CD4-positive, alpha-beta T cell treated with Interleukin-21 for 1 hour (primary cell): ENCODE results near the gene C20orf141.
"Not testable (repeated sequence)": the region's sequence is repeated elsewhere in the genome, so short reads cannot be mapped to it uniquely, and the experiment has no call there.

ENCODE experiments used
- DNase-seq: peaks from one replicate; pipeline ENCODE4 v3.0.0-alpha.2; 2020

Gene C20orf141

DNA sequence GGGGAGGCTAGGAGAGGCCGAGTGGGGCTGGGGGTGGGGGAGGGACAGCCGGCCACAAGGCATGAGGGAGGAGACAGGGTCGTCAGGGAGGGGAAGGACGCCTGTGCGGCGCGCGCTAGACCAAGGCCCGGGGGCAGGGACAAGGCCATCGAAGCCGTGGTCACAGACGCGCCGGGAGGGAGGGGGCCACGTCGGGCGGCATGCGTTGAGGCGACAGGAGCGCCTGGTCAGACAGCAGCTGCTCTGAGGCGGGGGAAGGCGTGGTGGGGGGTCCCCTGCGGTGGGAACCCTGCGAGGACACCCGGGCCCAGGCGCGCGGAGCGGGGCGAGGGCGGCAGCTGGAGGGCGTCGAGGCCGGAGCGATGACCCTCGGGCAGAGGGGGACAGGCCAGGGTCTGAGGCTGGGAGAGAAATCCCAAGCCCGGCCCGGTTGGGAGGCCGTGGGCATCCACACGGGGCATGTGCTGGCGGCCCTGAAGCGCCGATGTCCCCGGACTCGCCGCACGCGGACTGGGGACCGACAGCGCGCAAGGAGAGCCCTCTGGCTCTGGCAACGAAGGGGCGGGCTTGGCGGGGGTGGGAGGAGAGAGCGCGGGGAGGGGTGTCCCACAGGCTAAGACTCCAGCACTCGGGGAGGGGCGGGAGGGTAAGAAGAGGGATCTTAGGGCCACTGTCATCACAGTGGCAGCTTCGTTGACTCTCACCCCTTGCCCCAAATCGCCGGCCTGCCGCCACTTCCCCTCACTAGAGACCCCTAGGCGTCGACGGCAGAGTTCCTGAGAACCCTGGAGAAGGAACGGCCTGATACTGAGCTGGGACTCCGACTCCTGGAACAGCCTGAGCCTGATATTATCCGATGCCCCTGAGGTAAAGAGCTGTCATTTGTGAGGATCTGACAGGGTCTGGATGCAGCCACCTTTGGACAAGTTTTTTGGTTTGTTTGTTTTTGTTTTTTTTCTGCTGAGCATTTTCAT is 6.4 kb downstream of the C20orf141 start:
- DNase-seq: no peak

DNA sequence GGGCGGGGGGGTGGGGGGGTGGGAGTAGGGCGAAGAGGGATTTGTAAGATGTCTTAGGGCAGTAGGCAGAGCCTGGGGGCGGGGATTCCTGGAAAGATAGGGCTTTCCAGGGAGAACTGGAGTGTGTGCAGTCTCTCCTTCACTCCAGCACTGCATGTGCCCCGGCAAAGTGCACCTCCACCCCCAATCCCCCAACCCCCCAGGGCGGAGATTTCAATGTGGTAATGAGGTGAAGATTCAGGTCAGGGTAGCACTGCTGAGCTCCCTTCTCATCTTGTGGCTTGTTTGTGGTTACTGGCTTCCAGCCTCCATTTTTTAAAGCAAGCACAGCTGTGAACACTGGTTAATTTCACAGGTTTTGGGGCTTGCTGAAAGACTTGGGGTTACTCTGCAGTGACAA is 7.3 kb downstream of the C20orf141 start:
- DNase-seq: peak; percentile 65

DNA sequence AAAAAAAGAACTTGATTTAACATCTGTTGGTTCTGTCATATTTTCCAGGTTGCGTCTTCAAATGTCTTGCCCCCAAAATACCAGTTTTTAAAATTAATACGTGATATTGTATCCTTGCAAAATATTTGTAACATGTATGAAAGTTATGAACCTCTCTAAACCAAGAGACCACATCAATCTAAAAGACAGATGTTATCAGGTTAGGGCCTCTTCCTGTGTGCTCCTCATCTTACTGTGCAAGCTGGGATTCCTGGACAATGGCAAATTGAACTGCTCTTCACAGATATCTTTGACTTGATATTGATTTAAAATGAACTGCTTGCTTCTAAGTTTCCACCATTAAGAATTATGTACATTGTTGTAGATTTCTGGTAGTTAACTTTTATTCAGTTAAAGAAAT is 11.0 kb downstream of the C20orf141 start:
- peak; percentile 13 for DNase-seq

DNA sequence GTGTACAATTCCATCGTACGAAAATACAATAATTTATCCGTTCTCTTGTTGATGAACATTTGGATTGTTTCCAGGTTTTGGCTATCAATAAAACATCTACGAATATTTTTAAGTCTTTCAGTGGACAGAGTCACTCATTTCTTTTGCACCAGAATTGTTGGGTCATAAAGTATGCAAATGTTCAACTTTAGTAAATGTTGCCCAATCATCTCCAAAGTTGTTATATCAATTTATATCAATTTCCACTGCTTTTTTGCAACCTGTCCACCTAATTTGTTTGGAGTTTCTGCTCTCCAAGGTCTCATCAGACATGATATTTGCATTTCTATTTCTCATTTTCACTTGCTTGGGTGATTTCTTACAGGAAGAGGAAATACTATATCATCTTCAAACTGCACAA is 11.9 kb downstream of the C20orf141 start:
- no peak for DNase-seq

- DNase-seq: no peak
Observed at GRCh38 chr20:2829376-2829775, 14.6 kb downstream of the C20orf141 start.

DNA sequence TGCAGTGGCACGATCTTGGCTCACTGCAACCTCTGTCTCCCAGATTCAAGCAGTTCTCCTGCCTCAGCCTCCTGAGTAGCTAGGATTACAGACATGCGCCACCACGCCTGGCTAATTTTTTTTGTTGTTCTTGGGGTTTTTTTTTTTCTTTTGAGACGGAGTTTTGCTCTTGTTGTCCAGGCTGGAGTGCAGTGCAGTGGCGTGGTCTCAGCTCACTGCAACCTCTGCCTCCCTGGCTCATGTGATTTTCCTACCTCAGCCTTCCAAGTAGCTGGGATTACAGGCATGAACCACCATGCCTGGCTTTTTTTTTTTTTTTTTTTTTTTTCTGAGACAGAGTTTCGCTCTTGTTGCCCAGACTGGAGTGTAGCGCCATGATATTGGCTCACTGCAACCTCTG is 16.4 kb downstream of the C20orf141 start:
- not testable (repeated sequence) for DNase-seq

DNA sequence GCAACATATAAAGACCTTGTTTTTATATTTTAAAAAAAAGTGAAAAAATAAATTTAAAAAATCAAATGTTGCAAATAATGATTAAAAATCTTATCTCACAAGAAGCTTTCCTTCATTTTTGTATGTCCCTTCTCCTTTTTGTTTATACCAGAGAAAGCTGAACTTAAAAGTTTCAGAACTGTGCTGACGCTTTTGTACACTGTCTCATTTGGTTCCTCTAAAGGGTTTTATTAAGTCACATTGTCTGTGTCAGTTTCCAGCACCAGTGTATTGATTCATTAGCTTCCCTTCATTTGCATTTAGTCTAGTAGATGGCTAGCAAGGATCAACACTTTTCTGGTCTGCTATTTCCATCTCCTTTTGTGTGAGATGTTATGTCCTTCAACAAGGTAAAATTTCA is 19.0 kb downstream of the C20orf141 start:
- no peak for DNase-seq

DNA sequence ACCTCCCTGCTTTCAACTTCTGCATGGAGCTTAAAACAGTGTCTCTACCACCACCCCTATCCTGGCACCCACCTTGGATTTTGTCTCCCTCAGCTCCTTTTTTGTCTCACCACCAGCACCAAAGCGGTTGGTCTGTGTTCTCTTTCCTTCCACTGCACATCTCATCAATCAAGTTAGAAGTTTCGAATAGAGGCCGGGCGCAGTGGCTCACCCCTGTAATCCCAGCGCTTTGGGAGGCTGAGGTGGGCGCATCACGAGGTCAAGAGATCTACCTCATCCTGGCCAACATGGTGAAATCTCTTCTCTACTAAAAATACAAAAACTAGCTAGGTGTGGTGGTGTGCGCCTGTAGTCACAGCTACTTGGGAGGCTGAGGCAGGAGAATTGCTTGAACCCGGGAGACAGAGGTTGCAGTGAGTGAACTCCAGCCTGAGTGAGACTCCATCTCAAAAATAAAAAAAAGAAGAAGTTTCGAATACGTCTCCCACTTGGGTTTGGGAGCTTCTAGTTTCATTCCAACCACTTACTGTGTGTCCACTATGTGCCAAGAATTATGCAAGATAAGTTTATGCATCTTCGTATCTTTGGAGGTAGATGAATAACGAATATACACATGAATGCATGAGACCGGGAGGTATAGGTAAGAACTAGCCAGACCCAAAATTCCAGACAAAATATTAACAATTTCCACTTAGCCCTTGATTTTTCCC is 19.8 kb downstream of the C20orf141 start:
- DNase-seq: no peak

- no peak for DNase-seq
Observed at GRCh38 chr20:2835331-2835796, 20.6 kb downstream of the C20orf141 start.

GRCh38 chr20:2836035-2836434 is 21.2 kb downstream of the C20orf141 start:
- DNase-seq: no peak

- DNase-seq: no peak
Observed at GRCh38 chr20:2837221-2837960, 22.6 kb downstream of the C20orf141 start.

DNA sequence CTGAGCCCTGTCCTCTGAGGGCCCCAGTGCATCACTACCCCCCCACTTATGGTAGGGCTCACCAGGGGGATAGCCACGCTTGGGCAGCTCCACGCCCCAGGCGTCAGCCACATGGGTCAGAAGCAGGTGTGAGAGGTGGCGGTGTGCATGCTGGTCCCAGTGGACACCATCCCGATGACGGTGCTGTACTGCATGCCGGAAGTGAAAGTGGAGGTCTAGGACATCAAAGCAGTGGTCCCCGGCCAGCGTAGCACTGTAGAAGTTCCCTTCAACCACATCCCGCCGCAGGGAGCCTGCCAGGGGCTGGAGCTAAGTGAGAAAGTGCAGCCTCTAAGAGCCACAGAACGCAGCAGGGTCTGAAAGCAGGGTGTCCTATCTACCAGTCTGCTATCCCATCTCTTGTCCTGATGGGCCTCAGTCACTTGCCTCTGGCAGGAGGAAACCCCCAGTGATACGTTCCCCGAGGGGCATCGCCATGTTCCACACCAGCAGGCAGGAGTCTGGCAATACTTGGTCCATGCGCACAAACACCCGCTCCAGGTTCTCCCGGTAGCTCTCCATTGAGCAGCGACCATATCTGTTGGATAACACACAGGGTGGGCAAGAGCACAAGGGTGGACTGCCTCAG is 23.5 kb downstream of the C20orf141 start:
- DNase-seq: no peak

- DNase-seq: no peak
Observed at GRCh38 chr20:2838847-2839671, 24.3 kb downstream of the C20orf141 start.

DNA sequence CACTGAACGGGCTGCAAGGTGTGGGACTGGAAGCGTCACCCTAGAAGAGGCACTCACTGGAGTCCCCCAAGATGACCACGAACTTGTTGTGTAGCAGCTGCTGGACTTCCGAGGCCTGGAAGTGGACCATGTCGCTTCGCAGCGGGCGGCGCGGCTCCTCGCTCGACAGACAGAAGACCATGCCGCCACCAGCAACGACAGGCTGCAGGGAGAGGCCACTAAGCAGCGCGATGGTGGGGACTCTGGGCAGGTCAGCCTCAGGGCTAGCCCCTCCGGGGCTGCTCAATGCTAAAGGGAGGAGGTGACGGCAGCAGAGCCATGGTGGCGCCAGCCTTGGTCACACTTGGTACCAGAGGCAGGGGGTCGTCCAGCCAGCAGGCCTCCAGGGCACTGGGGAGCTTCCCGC is 24.9 kb downstream of the C20orf141 start:
- no peak for DNase-seq

GRCh38 chr20:2840138-2840966 is 25.6 kb downstream of the C20orf141 start, which contains the start of the genes PCED1A and VPS16:
PCED1A (minus strand) TSS chr20:2840655; CDS start chr20:2839912, 743 bp downstream.
VPS16 (plus strand) TSS chr20:2840745; CDS start chr20:2840775, 30 bp downstream.
- DNase-seq: peak; percentile 89

DNA sequence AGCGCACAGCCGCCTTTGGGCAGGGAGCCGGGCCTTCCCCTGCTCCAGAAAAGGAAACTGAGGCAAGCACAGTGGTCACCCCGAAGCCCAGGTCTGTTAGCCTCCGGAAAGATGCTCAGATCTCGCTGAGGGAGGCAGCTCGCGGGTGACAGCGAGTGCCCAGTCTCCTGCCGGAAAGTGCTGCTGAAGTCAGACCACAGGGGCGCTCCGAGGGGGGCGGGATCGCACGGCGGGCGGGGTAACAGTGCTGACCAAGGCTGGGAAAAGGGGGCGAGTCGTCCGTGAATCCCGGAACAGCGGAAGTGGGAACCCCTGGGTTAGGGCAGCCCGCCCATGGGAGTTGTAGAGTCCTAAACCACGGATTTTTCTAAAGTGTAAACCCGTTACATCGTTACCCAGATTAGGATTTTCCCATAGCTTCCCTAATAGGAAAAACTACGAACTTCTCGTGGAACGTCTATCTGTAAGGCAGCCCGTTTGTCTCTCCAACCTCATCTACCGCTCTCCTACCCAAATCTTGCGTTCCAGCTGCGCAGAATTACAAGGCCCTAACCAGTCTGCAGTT is 26.3 kb downstream of the C20orf141 start:
- peak; percentile 35 for DNase-seq

DNA sequence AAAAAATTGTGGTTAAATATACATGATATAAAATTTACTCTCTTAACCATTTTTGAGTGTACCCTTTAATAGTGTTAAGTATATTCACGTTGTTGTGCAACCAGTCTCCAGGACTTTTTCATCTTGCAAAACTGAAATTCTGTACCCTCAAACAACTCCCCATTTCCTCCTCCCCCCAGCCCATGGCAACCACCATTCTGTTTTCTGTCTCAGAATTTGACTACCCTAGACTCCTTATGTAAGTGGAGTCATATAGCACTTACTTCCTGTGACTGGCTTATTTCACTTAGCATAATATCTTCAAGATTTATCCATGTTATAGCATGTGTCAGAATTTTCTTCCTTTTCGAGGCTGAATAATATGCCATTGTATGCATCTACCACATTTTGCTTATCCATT is 30.8 kb downstream of the C20orf141 start:
- no peak for DNase-seq

GRCh38 chr20:2846698-2847097 is 31.9 kb downstream of the C20orf141 start:
- DNase-seq: no peak

GRCh38 chr20:2847802-2848201 is 33.0 kb downstream of the C20orf141 start:
- no peak for DNase-seq

DNA sequence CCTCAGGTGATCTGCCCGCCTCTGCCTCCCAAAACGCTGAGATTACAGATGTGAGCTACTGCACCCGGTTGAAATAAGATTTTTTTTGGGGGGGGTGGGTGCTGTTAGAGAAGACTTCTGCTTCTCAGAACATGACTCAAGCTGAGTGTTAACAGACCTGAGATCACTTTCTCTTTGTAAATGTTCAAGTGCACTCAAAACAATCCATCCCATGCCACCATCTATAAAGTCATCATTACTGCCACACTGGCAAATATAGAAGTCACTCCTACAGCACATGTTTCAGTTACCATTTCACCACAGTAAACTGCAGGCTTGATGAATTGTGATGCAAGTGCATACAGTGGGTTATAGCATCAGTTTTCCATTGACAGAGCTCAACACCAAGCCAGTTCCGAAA is 34.7 kb downstream of the C20orf141 start:
- DNase-seq: no peak
